ENCODE measurements around the gene POU2F1.

POU2F1 gene

GRCh38 chr1:167270349-167271092 is 49.8 kb downstream of the POU2F1 start:
- no peaks in the 10 kb centered on the region for H3K27me3 ChIP-seq (ENCODE audit: control insufficient read depth, insufficient read depth, low read length)
- no peak overlapping the region for H3K9ac ChIP-seq (ENCODE audit: low read length)
- no peak overlapping the region for H3K27ac ChIP-seq (ENCODE audit: low read depth, low read length)
- peaks cover 3% of the 10 kb centered on the region for H3K4me1 ChIP-seq (ENCODE audit: control insufficient read depth, insufficient read depth, low read length)
- H3K4me3 ChIP-seq (ENCODE audit: low read length): no peak overlapping the region
- no peaks in the 10 kb centered on the region for H3K36me3 ChIP-seq (ENCODE audit: control insufficient read depth, insufficient read depth, low read length)

- H3K36me3 ChIP-seq (ENCODE audit: control insufficient read depth, insufficient read depth, low read length): no peaks in the 10 kb centered on the region
- no peak overlapping the region for H3K9ac ChIP-seq (ENCODE audit: low read length)
- H3K4me3 ChIP-seq (ENCODE audit: low read length): no peak overlapping the region
- H3K27ac ChIP-seq (ENCODE audit: low read depth, low read length): no peak overlapping the region
- no peaks in the 10 kb centered on the region for H3K27me3 ChIP-seq (ENCODE audit: control insufficient read depth, insufficient read depth, low read length)
- H3K4me1 ChIP-seq (ENCODE audit: control insufficient read depth, insufficient read depth, low read length): peaks cover 3% of the 10 kb centered on the region
These were observed 51.8 kb downstream of the POU2F1 start for GRCh38 chr1:167272369-167272957.

- peaks cover 3% of the 10 kb centered on the region for H3K4me1 ChIP-seq (ENCODE audit: control insufficient read depth, insufficient read depth, low read length)
These were observed 52.5 kb downstream of the POU2F1 start for GRCh38 chr1:167273027-167273800.

GRCh38 chr1:167274061-167274460 is 53.4 kb downstream of the POU2F1 start:
- Histone ChIP-seq H3K36me3 (ENCODE audit: control insufficient read depth, insufficient read depth, low read length) (no peaks in the 10 kb centered on the region), H3K4me3 (ENCODE audit: low read length) (no peak overlapping the region), H3K4me1 (ENCODE audit: control insufficient read depth, insufficient read depth, low read length) (peaks cover 3% of the 10 kb centered on the region), H3K9ac (ENCODE audit: low read length) (no peak overlapping the region), H3K27ac (ENCODE audit: low read depth, low read length) (no peak overlapping the region), H3K27me3 (ENCODE audit: control insufficient read depth, insufficient read depth, low read length) (no peaks in the 10 kb centered on the region)

More at GRCh38 chr1:167273027-167273800, 52.5 kb downstream of the POU2F1 start:
- Histone ChIP-seq H3K27me3 (ENCODE audit: control insufficient read depth, insufficient read depth, low read length) (no peaks in the 10 kb centered on the region), H3K9ac (ENCODE audit: low read length) (no peak overlapping the region), H3K36me3 (ENCODE audit: control insufficient read depth, insufficient read depth, low read length) (no peaks in the 10 kb centered on the region), H3K27ac (ENCODE audit: low read depth, low read length) (no peak overlapping the region), H3K4me3 (ENCODE audit: low read length) (no peak overlapping the region)

- no peak overlapping the region for H3K4me3 ChIP-seq (ENCODE audit: low read length)
- H3K27me3 ChIP-seq (ENCODE audit: control insufficient read depth, insufficient read depth, low read length): no peaks in the 10 kb centered on the region
- no peak overlapping the region for H3K9ac ChIP-seq (ENCODE audit: low read length)
- H3K36me3 ChIP-seq (ENCODE audit: control insufficient read depth, insufficient read depth, low read length): no peaks in the 10 kb centered on the region
- no peak overlapping the region for H3K27ac ChIP-seq (ENCODE audit: low read depth, low read length)
- H3K4me1 ChIP-seq (ENCODE audit: control insufficient read depth, insufficient read depth, low read length): no peaks in the 10 kb centered on the region
These were observed 56.3 kb downstream of the POU2F1 start for GRCh38 chr1:167276969-167277368.

GRCh38 chr1:167278497-167278896 is 57.8 kb downstream of the POU2F1 start:
- no peak overlapping the region for H3K4me3 ChIP-seq (ENCODE audit: low read length)
- no peak overlapping the region for H3K27ac ChIP-seq (ENCODE audit: low read depth, low read length)
- no peaks in the 10 kb centered on the region for H3K4me1 ChIP-seq (ENCODE audit: control insufficient read depth, insufficient read depth, low read length)
- H3K9ac ChIP-seq (ENCODE audit: low read length): no peak overlapping the region
- H3K36me3 ChIP-seq (ENCODE audit: control insufficient read depth, insufficient read depth, low read length): no peaks in the 10 kb centered on the region
- H3K27me3 ChIP-seq (ENCODE audit: control insufficient read depth, insufficient read depth, low read length): no peaks in the 10 kb centered on the region

GRCh38 chr1:167280912-167281311 is 60.2 kb downstream of the POU2F1 start:
- Histone ChIP-seq H3K27ac (ENCODE audit: low read depth, low read length) (no peak overlapping the region), H3K27me3 (ENCODE audit: control insufficient read depth, insufficient read depth, low read length) (no peaks in the 10 kb centered on the region), H3K4me1 (ENCODE audit: control insufficient read depth, insufficient read depth, low read length) (no peaks in the 10 kb centered on the region), H3K4me3 (ENCODE audit: low read length) (no peak overlapping the region), H3K9ac (ENCODE audit: low read length) (no peak overlapping the region), H3K36me3 (ENCODE audit: control insufficient read depth, insufficient read depth, low read length) (no peaks in the 10 kb centered on the region)

GRCh38 chr1:167288390-167289074 is 67.8 kb downstream of the POU2F1 start:
- Histone ChIP-seq H3K4me1 (ENCODE audit: control insufficient read depth, insufficient read depth, low read length) (peaks cover 7% of the 10 kb centered on the region), H3K36me3 (ENCODE audit: control insufficient read depth, insufficient read depth, low read length) (no peaks in the 10 kb centered on the region), H3K4me3 (ENCODE audit: low read length) (no peak overlapping the region)

GRCh38 chr1:167289075-167289442 is 68.4 kb downstream of the POU2F1 start:
- no peaks in the 10 kb centered on the region for H3K36me3 ChIP-seq (ENCODE audit: control insufficient read depth, insufficient read depth, low read length)
- H3K9ac ChIP-seq (ENCODE audit: low read length): no peak overlapping the region
- no peak overlapping the region for H3K4me3 ChIP-seq (ENCODE audit: low read length)
- H3K27me3 ChIP-seq (ENCODE audit: control insufficient read depth, insufficient read depth, low read length): no peaks in the 10 kb centered on the region
- peaks cover 7% of the 10 kb centered on the region for H3K4me1 ChIP-seq (ENCODE audit: control insufficient read depth, insufficient read depth, low read length)
- H3K27ac ChIP-seq (ENCODE audit: low read depth, low read length): no peak overlapping the region

More at GRCh38 chr1:167288390-167289074, 67.8 kb downstream of the POU2F1 start:
- no peak overlapping the region for H3K27ac ChIP-seq (ENCODE audit: low read depth, low read length)
- H3K9ac ChIP-seq (ENCODE audit: low read length): no peak overlapping the region
- H3K27me3 ChIP-seq (ENCODE audit: control insufficient read depth, insufficient read depth, low read length): no peaks in the 10 kb centered on the region

GRCh38 chr1:167289966-167290365 is 69.3 kb downstream of the POU2F1 start:
- peaks cover 7% of the 10 kb centered on the region for H3K4me1 ChIP-seq (ENCODE audit: control insufficient read depth, insufficient read depth, low read length)
- H3K9ac ChIP-seq (ENCODE audit: low read length): no peak overlapping the region
- no peaks in the 10 kb centered on the region for H3K27me3 ChIP-seq (ENCODE audit: control insufficient read depth, insufficient read depth, low read length)
- no peak overlapping the region for H3K27ac ChIP-seq (ENCODE audit: low read depth, low read length)
- H3K4me3 ChIP-seq (ENCODE audit: low read length): no peak overlapping the region
- no peaks in the 10 kb centered on the region for H3K36me3 ChIP-seq (ENCODE audit: control insufficient read depth, insufficient read depth, low read length)

- Histone ChIP-seq H3K36me3 (ENCODE audit: control insufficient read depth, insufficient read depth, low read length) (no peaks in the 10 kb centered on the region), H3K27ac (ENCODE audit: low read depth, low read length) (no peak overlapping the region), H3K27me3 (ENCODE audit: control insufficient read depth, insufficient read depth, low read length) (no peaks in the 10 kb centered on the region), H3K4me1 (ENCODE audit: control insufficient read depth, insufficient read depth, low read length) (peaks cover 4% of the 10 kb centered on the region), H3K9ac (ENCODE audit: low read length) (no peak overlapping the region), H3K4me3 (ENCODE audit: low read length) (no peak overlapping the region)
These were observed 71.0 kb downstream of the POU2F1 start for GRCh38 chr1:167291539-167292185.

- Histone ChIP-seq H3K4me1 (ENCODE audit: control insufficient read depth, insufficient read depth, low read length) (peaks cover 4% of the 10 kb centered on the region), H3K27me3 (ENCODE audit: control insufficient read depth, insufficient read depth, low read length) (no peaks in the 10 kb centered on the region), H3K27ac (ENCODE audit: low read depth, low read length) (no peak overlapping the region), H3K4me3 (ENCODE audit: low read length) (no peak overlapping the region), H3K9ac (ENCODE audit: low read length) (no peak overlapping the region), H3K36me3 (ENCODE audit: control insufficient read depth, insufficient read depth, low read length) (no peaks in the 10 kb centered on the region)
These were observed 71.5 kb downstream of the POU2F1 start for GRCh38 chr1:167292216-167292615.

All from rectal smooth muscle tissue (tissue), 1 donor.